HEK293 (cell line): ENCODE measurements around the gene SIRT7.

Experiments
- CTCF ChIA-PET: fragments of 350-600 bp; formaldehyde crosslinking; extraction: SDS; loops from one replicate; lab custom pipeline; 2021; ENCODE audit warnings: antibody characterized with exemption; lab: Yijun Ruan, JAX
- POLR2A ChIA-PET: fragments of 300-600 bp; formaldehyde crosslinking; extraction: SDS; loops from one replicate; lab custom pipeline; 2020; ENCODE audit warnings: antibody characterized with exemption, inconsistent platforms; lab: Yijun Ruan, JAX
- H3K27ac ChIP-seq: fragments of 200-500 bp; sonication (Bioruptor generic); 2 replicates; pipeline ENCODE4 v1.5.1; 2014; ENCODE audit warnings: low read depth, low read length, control low read depth, inconsistent platforms; ENCODE audit errors: extremely low read depth
- H3K36me3 ChIP-seq, 2 experiments: fragments of 200-500 bp in 1 of 2; sonication (Bioruptor generic) in 1 of 2; 1 replicate in 1 of 2; 2 replicates in 1 of 2; pipeline ENCODE4 v1.5.1; 2014 to 2017; ENCODE audit warnings: inconsistent platforms in 2 of 2, low read length in 2 of 2; ENCODE audit not compliant: control insufficient read depth in 2 of 2, insufficient read depth in 1 of 2
- H3K4me1 ChIP-seq: fragments of 200-500 bp; sonication (Bioruptor generic); 2 replicates; pipeline ENCODE4 v1.5.1; 2014; ENCODE audit warnings: mild to moderate bottlenecking, low read length, inconsistent platforms; ENCODE audit not compliant: control insufficient read depth, insufficient read depth
- H3K4me3 ChIP-seq: 2 replicates; pipeline ENCODE4 v1.5.1; 2011; ENCODE audit warnings: low read depth, mild to moderate bottlenecking, control low read depth, low read length, moderate library complexity
- H3K9me3 ChIP-seq: fragments of 200-500 bp; sonication (Bioruptor generic); 2 replicates; pipeline ENCODE4 v1.5.1; 2014; ENCODE audit warnings: low read depth, low read length, inconsistent platforms; ENCODE audit not compliant: control insufficient read depth, insufficient read depth
- BCL6B ChIP-seq: fragments of 450-650 bp; formaldehyde crosslinking; IDR thresholded peaks from 2 replicates; pipeline ENCODE4 v1.5.1; 2017; ENCODE audit warnings: missing biosample characterization, missing genetic modification characterization
- EGR2 ChIP-seq: fragments of 450-650 bp; formaldehyde crosslinking; IDR thresholded peaks from 2 replicates; pipeline ENCODE4 v1.5.1; 2016; ENCODE audit warnings: low read depth, missing biosample characterization, missing genetic modification characterization
- HOXA7 ChIP-seq: sonication (generic); formaldehyde crosslinking; IDR thresholded peaks from 2 replicates; pipeline ENCODE4 v1.8.1; 2022; ENCODE audit warnings: missing genetic modification reagents, borderline replicate concordance
- KLF9 ChIP-seq: fragments of 450-650 bp; formaldehyde crosslinking; IDR thresholded peaks from 2 replicates; pipeline ENCODE4 v1.5.1; 2016; ENCODE audit warnings: missing biosample characterization, missing genetic modification characterization, low read depth
- SP7 ChIP-seq: fragments of 450-650 bp; formaldehyde crosslinking; IDR thresholded peaks from 2 replicates; pipeline ENCODE4 v1.5.1; 2016; ENCODE audit warnings: missing biosample characterization, missing genetic modification characterization
- ZBTB26 ChIP-seq: fragments of 450-650 bp; formaldehyde crosslinking; optimal IDR thresholded peaks from 2 replicates; pipeline ENCODE3; 2016; ENCODE audit warnings: missing biosample characterization, mild to moderate bottlenecking, missing genetic modification characterization
- ZBTB49 ChIP-seq: fragments of 450-650 bp; formaldehyde crosslinking; IDR thresholded peaks from 2 replicates; pipeline ENCODE4 v1.5.1; 2016; ENCODE audit warnings: missing biosample characterization, missing genetic modification characterization, low read depth
- ZFP41 ChIP-seq: fragments of 450-650 bp; formaldehyde crosslinking; IDR thresholded peaks from 2 replicates; pipeline ENCODE4 v1.5.1; 2016; ENCODE audit warnings: missing biosample characterization, missing genetic modification characterization, borderline replicate concordance
- ZFP69B ChIP-seq: fragments of 450-650 bp; formaldehyde crosslinking; IDR thresholded peaks from 2 replicates; pipeline ENCODE4 v1.5.1; 2016; ENCODE audit warnings: missing biosample characterization, missing genetic modification characterization
- ZNF169 ChIP-seq: fragments of 450-650 bp; formaldehyde crosslinking; IDR thresholded peaks from 2 replicates; pipeline ENCODE4 v1.5.1; 2016; ENCODE audit warnings: missing biosample characterization, missing genetic modification characterization
- ZNF19 ChIP-seq: fragments of 450-650 bp; formaldehyde crosslinking; IDR thresholded peaks from 2 replicates; pipeline ENCODE4; 2016; ENCODE audit warnings: missing biosample characterization, missing genetic modification characterization, low read depth
- ZNF274 ChIP-seq, 2 experiments: fragments of 200-500 bp in 1 of 2; fragments of 450-650 bp in 1 of 2; sonication (Bioruptor generic) in 1 of 2; formaldehyde crosslinking in 1 of 2; IDR thresholded peaks; 2 replicates each; pipeline versions ENCODE4 v1.5.1 to v1.6.1; 2014 to 2016; ENCODE audit warnings: borderline replicate concordance in 1 of 2, inconsistent platforms in 1 of 2, low read length in 1 of 2, missing biosample characterization in 1 of 2, missing genetic modification characterization in 1 of 2
- ZNF292 ChIP-seq: fragments of 450-650 bp; formaldehyde crosslinking; IDR thresholded peaks from 2 replicates; pipeline ENCODE4 v1.5.1; 2016; ENCODE audit warnings: low read depth, missing biosample characterization, missing genetic modification characterization, borderline replicate concordance
- ZNF324 ChIP-seq: fragments of 450-650 bp; formaldehyde crosslinking; IDR thresholded peaks from 2 replicates; pipeline ENCODE4 v1.5.1; 2016; ENCODE audit warnings: missing biosample characterization, missing genetic modification characterization
- ZNF350 ChIP-seq: fragments of 450-650 bp; formaldehyde crosslinking; IDR thresholded peaks from 2 replicates; pipeline ENCODE4 v1.5.0; 2017; ENCODE audit warnings: missing biosample characterization, mild to moderate bottlenecking, missing genetic modification characterization
- ZNF391 ChIP-seq: fragments of 450-650 bp; formaldehyde crosslinking; IDR thresholded peaks from 2 replicates; pipeline ENCODE4 v1.5.1; 2016; ENCODE audit warnings: low read depth, missing biosample characterization, missing genetic modification characterization, borderline replicate concordance
- ZNF416 ChIP-seq: fragments of 450-650 bp; formaldehyde crosslinking; IDR thresholded peaks from 2 replicates; pipeline ENCODE4 v1.5.1; 2016; ENCODE audit warnings: missing biosample characterization, missing genetic modification characterization
- ZNF518A ChIP-seq: fragments of 450-650 bp; formaldehyde crosslinking; conservative IDR thresholded peaks from 2 replicates; pipeline ENCODE4 v1.5.1; 2016; ENCODE audit warnings: low read depth, missing biosample characterization, missing genetic modification characterization
- ZNF529 ChIP-seq: fragments of 450-650 bp; formaldehyde crosslinking; IDR thresholded peaks from 2 replicates; pipeline ENCODE4 v1.5.1; 2017; ENCODE audit warnings: missing genetic modification characterization, missing biosample characterization; ENCODE audit not compliant: insufficient replicate concordance
- ZNF544 ChIP-seq: fragments of 450-650 bp; formaldehyde crosslinking; IDR thresholded peaks from 2 replicates; pipeline ENCODE4 v1.5.0; 2017; ENCODE audit warnings: missing biosample characterization, missing genetic modification characterization
- ZNF645 ChIP-seq: fragments of 450-650 bp; formaldehyde crosslinking; IDR thresholded peaks from 2 replicates; pipeline ENCODE4; 2016; ENCODE audit warnings: missing biosample characterization, missing genetic modification characterization
- ZNF658 ChIP-seq: fragments of 450-650 bp; formaldehyde crosslinking; IDR thresholded peaks from 2 replicates; pipeline ENCODE4; 2016; ENCODE audit warnings: missing biosample characterization, missing genetic modification characterization
- ZNF670 ChIP-seq: fragments of 450-650 bp; formaldehyde crosslinking; IDR thresholded peaks from 2 replicates; pipeline ENCODE4 v1.5.1; 2016; ENCODE audit warnings: missing biosample characterization, missing genetic modification characterization, low read depth

The SIRT7 gene

GRCh38 chr17:81869221-81870130, 48.5 kb downstream of the SIRT7 start (continued):
- TF ChIP-seq ZNF544 (tag by site-specific recombination) (no peak), ZNF274 (IDR thresholded peaks at IDR 0.05; ENCODE audit: low read length) (no peak), ZNF274 (tag by site-specific recombination; IDR thresholded peaks at IDR 0.05; ENCODE audit: borderline replicate concordance) (no peak), ZBTB26 (tag by site-specific recombination) (peak; percentile 81), ZNF350 (tag by site-specific recombination) (no peak), ZNF324 (0 out of 2 replicates have a peak, but pooled peaks have one; percentile 29), ZFP69B (peak; percentile 11), SP7 (tag by site-specific recombination) (peak; percentile 54; the same call in 1 of the 2 replicates), ZNF529 (tag by site-specific recombination) (no peak), BCL6B (no peak), HOXA7 (CRISPR knock-in tag) (no peak), ZNF391 (tag by site-specific recombination) (no peak; the same call in 1 of the 2 replicates), ZNF658 (tag by site-specific recombination) (no peak)

GRCh38 chr17:81868674-81869220, 49.2 kb downstream of the SIRT7 start:
- Histone ChIP-seq H3K4me3 (no peak overlapping the region), H3K9me3 (no peaks in the 10 kb centered on the region), H3K4me1 (peaks cover 17% of the 10 kb centered on the region; the same call in 1 of the 2 replicates), H3K27ac (peak overlapping the region; percentile 100), H3K36me3 (peaks cover 5 to 64% of the 10 kb centered on the region in 2 experiments; a peak in 2 of 3 replicates)
- POLR2A ChIA-PET, result interaction anchor here (1.1 to 2.7 kb wide), 9 partner anchors 8 to 166 kb away, joined by 3 to 17 read pairs (median 8); partner anchors contain the start of genes CENPX, LRRC45, MRPL12 and P4HB
- CTCF ChIA-PET, result interaction anchor here (0.6 to 2.6 kb wide), 14 partner anchors 11 to 152 kb away, joined by 3 to 15 read pairs (median 4); partner anchors contain the start of genes MAFG and PCYT2
- TF ChIP-seq ZNF169 (tag by site-specific recombination) (no peak), ZFP41 (tag by site-specific recombination) (no peak), EGR2 (tag by site-specific recombination) (no peak), ZNF416 (tag by site-specific recombination) (no peak), ZNF19 (tag by site-specific recombination) (no peak), ZNF292 (no peak), ZNF670 (no peak), KLF9 (tag by site-specific recombination) (peak; percentile 48; the same call in 1 of the 2 replicates), ZNF518A (tag by site-specific recombination) (no peak), ZBTB49 (tag by site-specific recombination) (no peak), ZNF645 (tag by site-specific recombination) (no peak)
